Colon (tissue), 2 donors: ENCODE data around the gene NREP.

ENCODE experiments used
- FAIRE-seq: peaks from 2 replicates; lab custom pipeline; 2012; peaks lifted over from hg19 to GRCh38; lab: Jason Lieb, UNC
- donor health status: control.
- donor health status: control.

The NREP gene

GRCh38 chr5:111756581-111757354, at the start of gene NREP:
TSS of gene NREP (minus strand) at chr5:111757194. CDS start at chr5:111755772, 1,422 bp downstream.
- no peak for FAIRE-seq

GRCh38 chr5:111806753-111807152, 49.8 kb upstream of the NREP start:
- FAIRE-seq: no peak

- no peak for FAIRE-seq
Measured at GRCh38 chr5:111806156-111806555, 49.2 kb upstream of the NREP start.

- no peak for FAIRE-seq
Measured at GRCh38 chr5:111805071-111805470, 48.1 kb upstream of the NREP start.

GRCh38 chr5:111800351-111800750, 43.4 kb upstream of the NREP start:
- FAIRE-seq: no peak

- FAIRE-seq: no peak
Measured at GRCh38 chr5:111795142-111795541, 38.1 kb upstream of the NREP start.

- no peak for FAIRE-seq
Measured at GRCh38 chr5:111792471-111793058, 35.6 kb upstream of the NREP start.

- FAIRE-seq: no peak
Measured at GRCh38 chr5:111790295-111790694, 33.3 kb upstream of the NREP start.

GRCh38 chr5:111787006-111787405, 30.0 kb upstream of the NREP start:
- FAIRE-seq: no peak

- no peak for FAIRE-seq
Measured at GRCh38 chr5:111784491-111785181, 27.6 kb upstream of the NREP start.

GRCh38 chr5:111783537-111783936, 26.5 kb upstream of the NREP start:
- no peak for FAIRE-seq

- no peak for FAIRE-seq
Measured at GRCh38 chr5:111782216-111782615, 25.2 kb upstream of the NREP start.

- FAIRE-seq: no peak
Measured at GRCh38 chr5:111781200-111781599, 24.2 kb upstream of the NREP start.

GRCh38 chr5:111779922-111780292, 22.9 kb upstream of the NREP start:
- no peak for FAIRE-seq

GRCh38 chr5:111779260-111779921, 22.4 kb upstream of the NREP start:
- no peak for FAIRE-seq

GRCh38 chr5:111776913-111777781, 20.2 kb upstream of the NREP start:
- FAIRE-seq: no peak

GRCh38 chr5:111775224-111775623, 18.2 kb upstream of the NREP start:
- no peak for FAIRE-seq

GRCh38 chr5:111774525-111774924, 17.5 kb upstream of the NREP start:
- no peak for FAIRE-seq

GRCh38 chr5:111772456-111773122, 15.6 kb upstream of the NREP start:
- FAIRE-seq: no peak

- FAIRE-seq: no peak
Measured at GRCh38 chr5:111769541-111769940, 12.5 kb upstream of the NREP start.
